HG03442 (cell line): ENCODE results near the gene HDAC4.

Experiments
- ATAC-seq: cut with Tn5 transposase; IDR thresholded peaks from one replicate; pipeline ENCODE4 v1.9.1; 2021; ENCODE audit warnings: mild to moderate bottlenecking, moderate library complexity; ENCODE audit not compliant: unreplicated experiment

HDAC4 gene

GRCh38 chr2:239006622-239007285 lies 394.1 kb downstream of the HDAC4 start:
- no peak for ATAC-seq

- no peak for ATAC-seq
Observed at GRCh38 chr2:239005586-239005985, 395.2 kb downstream of the HDAC4 start.

GRCh38 chr2:239004274-239005015 lies 396.4 kb downstream of the HDAC4 start:
- ATAC-seq, result no peak

GRCh38 chr2:239003624-239004273 lies 397.1 kb downstream of the HDAC4 start:
- ATAC-seq, result no peak

GRCh38 chr2:239002954-239003623 lies 397.7 kb downstream of the HDAC4 start:
- ATAC-seq, result no peak

- ATAC-seq, result no peak
Observed at GRCh38 chr2:239002591-239002953, 398.2 kb downstream of the HDAC4 start.

GRCh38 chr2:239001794-239002193 lies 399.0 kb downstream of the HDAC4 start:
- ATAC-seq, result no peak

- no peak for ATAC-seq
Observed at GRCh38 chr2:239000500-239001073, 400.2 kb downstream of the HDAC4 start.

GRCh38 chr2:239000089-239000488 lies 400.7 kb downstream of the HDAC4 start:
- ATAC-seq, result no peak

- no peak for ATAC-seq
Observed at GRCh38 chr2:238999291-238999741, 401.5 kb downstream of the HDAC4 start.

- ATAC-seq, result no peak
Observed at GRCh38 chr2:238998801-238999200, 402.0 kb downstream of the HDAC4 start.
